ENCODE data around the gene LETMD1.

Gene LETMD1

GRCh38 chr12:51090705-51091229 lies 42.6 kb downstream of the LETMD1 start:
- no peak for DNase-seq (ENCODE audit: low read depth, low spot score)
- in situ Hi-C loops (cut with HindIII; ENCODE audit: low sequenced_read_pairs): no loop called here
- no peak overlapping the region for H3K4me3 ChIP-seq (ENCODE audit: low read depth, low read length)
- TF ChIP-seq CTCF (IDR thresholded peaks at IDR 0.05; ENCODE audit: low read depth, low read length): no peak

GRCh38 chr12:51098611-51099010 lies 50.5 kb downstream of the LETMD1 start:
- no peak for DNase-seq (ENCODE audit: low read depth, low spot score)
- H3K4me3 ChIP-seq (ENCODE audit: low read depth, low read length): no peak overlapping the region
- in situ Hi-C loops (cut with HindIII; ENCODE audit: low sequenced_read_pairs): no loop called here
- no peak for TF ChIP-seq CTCF (IDR thresholded peaks at IDR 0.05; ENCODE audit: low read depth, low read length)

GRCh38 chr12:51103977-51104376 lies 55.9 kb downstream of the LETMD1 start:
- TF ChIP-seq CTCF (IDR thresholded peaks at IDR 0.05; ENCODE audit: low read depth, low read length): no peak
- DNase-seq (ENCODE audit: low read depth, low spot score): no peak
- H3K4me3 ChIP-seq (ENCODE audit: low read depth, low read length): no peak overlapping the region
- in situ Hi-C loops (cut with HindIII; ENCODE audit: low sequenced_read_pairs): no loop called here

- in situ Hi-C loops (cut with HindIII; ENCODE audit: low sequenced_read_pairs): no loop called here
- TF ChIP-seq CTCF (IDR thresholded peaks at IDR 0.05; ENCODE audit: low read depth, low read length): no peak
Measured at GRCh38 chr12:51108136-51108535, 60.0 kb downstream of the LETMD1 start.

More at GRCh38 chr12:51108136-51108535, 60.0 kb downstream of the LETMD1 start:
- DNase-seq (ENCODE audit: low read depth, low spot score): no peak
- H3K4me3 ChIP-seq (ENCODE audit: low read depth, low read length): no peak overlapping the region

Measured in astrocyte of the spinal cord (primary cell).